GM12878 (cell line): ENCODE data around the gene GSG1L. TPM values are rescaled to one million over a fixed set of nuclear protein-coding genes. Genes with fewer than 3 reads are reported as not detected.

Experiments used
- ATAC-seq: fragments of 200-7000 bp; cut with Tn5 transposase; 3 replicates; pipeline ENCODE4 v1.9.1; 2020; ENCODE audit warnings: mild to moderate bottlenecking, moderate library complexity
- BruUV-seq: library from RNA; stranded (reverse); fragments of 400-500 nt; replicated peaks from 2 replicates; lab custom pipeline; 2021; lab: Mats Ljungman, UMichigan
- CTCF ChIA-PET: fragments of 300-600 bp; sonication (Branson Sonifier 250); formaldehyde crosslinking; extraction: SDS; loops from one replicate; lab custom pipeline; 2021; ENCODE audit warnings: inconsistent platforms; lab: Yijun Ruan, JAX
- POLR2A ChIA-PET: fragments of 350-600 bp; formaldehyde crosslinking; extraction: SDS; loops from one replicate; lab custom pipeline; 2021; ENCODE audit warnings: inconsistent platforms; lab: Charles Lee
- RAD21 ChIA-PET: fragments of 300-600 bp; sonication (Branson Sonifier 250); formaldehyde crosslinking; loops from one replicate; lab custom pipeline; 2023; ENCODE audit warnings: antibody characterized with exemption; ENCODE audit not compliant: unreplicated experiment; lab: Charles Lee
- SMC1A ChIA-PET: fragments of 300-600 bp; sonication (Branson Sonifier 250); formaldehyde crosslinking; loops from one replicate; lab custom pipeline; 2023; ENCODE audit not compliant: unreplicated experiment, uncharacterized antibody; lab: Charles Lee
- DNase-seq: peaks from one replicate; pipeline ENCODE4 v3.0.0-alpha.2; 2011; ENCODE audit warnings: low read depth, low spot score
- FAIRE-seq: peaks from 3 replicates; lab custom pipeline; 2011; peaks lifted over from hg19 to GRCh38; lab: Jason Lieb, UNC
- H2AFZ ChIP-seq: 2 replicates; pipeline ENCODE4 v1.6.0; 2011; ENCODE audit warnings: low read depth, low read length, control low read depth; ENCODE audit not compliant: control insufficient read depth
- H3K27ac ChIP-seq: 2 replicates; pipeline ENCODE4 v1.5.1; 2011; ENCODE audit warnings: control low read depth; ENCODE audit not compliant: control insufficient read depth, insufficient read depth
- H3K27me3 ChIP-seq, 2 experiments: replicated peaks in 1 of 2; 2 replicates each; pipeline versions ENCODE4 v1.6.0 to v1.6.1; 2011; ENCODE audit warnings: low read length in 1 of 2; ENCODE audit not compliant: control insufficient read depth in 2 of 2, insufficient read depth in 2 of 2
- H3K36me3 ChIP-seq, 2 experiments: 2 replicates each; pipeline ENCODE4 v1.5.1; 2011; ENCODE audit warnings: low read length in 1 of 2; ENCODE audit not compliant: control insufficient read depth in 2 of 2, insufficient read depth in 2 of 2
- H3K4me1 ChIP-seq: 2 replicates; pipeline ENCODE4 v1.6.1; 2011; ENCODE audit warnings: mild to moderate bottlenecking, low read length, moderate library complexity, mixed read lengths; ENCODE audit not compliant: control insufficient read depth, insufficient read depth
- H3K4me2 ChIP-seq: 2 replicates; pipeline ENCODE4 v1.6.0; 2011; ENCODE audit warnings: control low read depth; ENCODE audit not compliant: control insufficient read depth, insufficient read depth
- H3K4me3 ChIP-seq: fragments of 200-600 bp; sonication (generic); 2 replicates; pipeline ENCODE4 v1.5.1; 2016
- H3K79me2 ChIP-seq: 2 replicates; pipeline ENCODE4 v1.6.0; 2011; ENCODE audit warnings: low read length; ENCODE audit not compliant: control insufficient read depth, insufficient read depth
- H3K9ac ChIP-seq: 2 replicates; pipeline ENCODE4 v1.8.0; 2011; ENCODE audit warnings: low read length, control low read depth, mixed read lengths; ENCODE audit not compliant: control insufficient read depth, insufficient read depth
- H3K9me3 ChIP-seq: replicated peaks from 3 replicates; pipeline ENCODE4 v1.5.1; 2011; ENCODE audit warnings: mild to moderate bottlenecking, low read length; ENCODE audit not compliant: control insufficient read depth, insufficient read depth
- H4K20me1 ChIP-seq: 2 replicates; pipeline ENCODE4 v1.6.0; 2011; ENCODE audit not compliant: control insufficient read depth, insufficient read depth
- NFYB ChIP-seq: IDR thresholded peaks from 2 replicates; pipeline ENCODE4 v1.6.1; 2011; ENCODE audit warnings: low read depth, mild to moderate bottlenecking, low read length, improper control_type of control experiment, moderate library complexity; ENCODE audit not compliant: insufficient read depth
- WGBS: methylation state at CpG from one replicate; pipeline ENCODE4 v1.1.6; 2016; ENCODE audit warnings: low lambda C conversion rate; ENCODE audit not compliant: insufficient replicate concordance, insufficient coverage; ENCODE audit errors: missing lambda C conversion rate; 5-methylcytosine and 5-hydroxymethylcytosine counted together
- in situ Hi-C: fragments of 300-500 bp; cut with MboI; formaldehyde crosslinking; loops from 9 replicates; pipeline ENCODE4 v1.14.3; 2018; ENCODE audit warnings: mixed read lengths
- intact Hi-C: fragments of 100-400 bp; cut with micrococcal nuclease; formaldehyde crosslinking; loops from one replicate; pipeline ENCODE4 v1.14.2; 2022; ENCODE audit not compliant: unreplicated experiment
- polyA plus RNA-seq, 11 experiments: library from polyadenylated mRNA; depleted of rRNA in 4 of 11; unstranded in 6 of 11; stranded (reverse) in 5 of 11; fragments of >200 nt; fragmentation: Nextera tagmentation in 4 of 11; fragmentation: Illumina TruSeq in 1 of 11; extraction: Ambion mirVana in 4 of 11; extraction: Trizol in 1 of 11; gene quantifications; 1 replicate in 1 of 11; 2 replicates in 10 of 11; pipeline versions ENCODE4 v1.2.1 to v1.2.3, GENCODE V29; 2011 to 2016; ENCODE audit warnings: inconsistent platforms in 2 of 11, missing spikeins in 2 of 11, low read depth in 1 of 11
- total RNA-seq, 4 experiments: library from RNA; depleted of rRNA in 3 of 4; stranded (reverse); fragments of >200 nt in 3 of 4; fragmentation: Illumina TruSeq in 1 of 4; extraction: Trizol in 1 of 4; gene quantifications; 2 replicates each; pipeline versions ENCODE4 v1.2.1 to v1.2.3, GENCODE V29; 2013 to 2021
- TF ChIP-seq, protein P1 (sequence below): fragments of 450-650 bp; conservative IDR thresholded peaks from 2 replicates; pipeline ENCODE4 v1.6.1; 2017; ENCODE audit warnings: mild to moderate bottlenecking, moderate library complexity
- TF ChIP-seq, protein P2 (sequence below): IDR thresholded peaks from 2 replicates; pipeline ENCODE4 v1.6.1; 2011; ENCODE audit warnings: low read depth, low read length, improper control_type of control experiment, borderline replicate concordance

GSG1L gene
- total and polyA plus RNA-seq, 10 of the 15 experiments (the other 5 are each of a cell fraction or from before 2014, with no cell fraction given) = not detected

DNA sequence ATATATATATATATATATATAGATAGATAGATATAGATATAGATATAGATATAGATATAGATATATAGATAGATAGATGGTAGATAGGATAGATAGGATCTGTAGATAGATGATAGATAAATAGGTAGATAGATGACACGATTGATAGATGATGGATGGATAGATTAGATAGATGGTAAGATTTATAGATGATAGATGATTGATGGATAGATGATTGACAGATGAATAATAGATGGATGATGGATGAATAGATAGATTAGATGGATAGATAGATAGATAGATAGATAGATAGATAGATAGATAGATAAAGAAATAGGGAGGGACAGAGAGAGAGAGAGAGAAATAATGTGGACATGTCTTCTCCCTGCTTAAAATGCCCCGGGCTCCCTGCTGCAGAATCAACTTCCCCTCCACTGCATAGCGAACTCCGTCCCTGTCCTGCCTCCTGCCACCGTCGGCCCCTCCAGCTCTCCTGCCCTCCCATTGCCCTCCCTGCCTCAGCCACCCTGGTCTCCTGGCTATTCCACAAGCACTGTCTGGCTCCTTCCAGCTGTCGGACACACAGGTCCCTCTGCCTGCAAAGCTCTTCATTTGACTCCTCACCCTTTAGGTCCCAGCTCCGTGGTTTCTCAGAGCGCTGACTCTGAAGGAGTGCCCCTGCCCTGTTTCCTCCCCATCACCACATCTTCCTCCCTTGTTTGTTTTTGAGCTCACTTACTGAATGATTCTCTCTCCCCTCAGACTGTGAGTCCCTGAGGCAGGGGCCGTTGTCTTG, 259.6 kb downstream of the GSG1L start:
- no peak overlapping the region for H3K4me2 ChIP-seq
- TF ChIP-seq NFYB = no peak
- TF ChIP-seq, protein P1, sequence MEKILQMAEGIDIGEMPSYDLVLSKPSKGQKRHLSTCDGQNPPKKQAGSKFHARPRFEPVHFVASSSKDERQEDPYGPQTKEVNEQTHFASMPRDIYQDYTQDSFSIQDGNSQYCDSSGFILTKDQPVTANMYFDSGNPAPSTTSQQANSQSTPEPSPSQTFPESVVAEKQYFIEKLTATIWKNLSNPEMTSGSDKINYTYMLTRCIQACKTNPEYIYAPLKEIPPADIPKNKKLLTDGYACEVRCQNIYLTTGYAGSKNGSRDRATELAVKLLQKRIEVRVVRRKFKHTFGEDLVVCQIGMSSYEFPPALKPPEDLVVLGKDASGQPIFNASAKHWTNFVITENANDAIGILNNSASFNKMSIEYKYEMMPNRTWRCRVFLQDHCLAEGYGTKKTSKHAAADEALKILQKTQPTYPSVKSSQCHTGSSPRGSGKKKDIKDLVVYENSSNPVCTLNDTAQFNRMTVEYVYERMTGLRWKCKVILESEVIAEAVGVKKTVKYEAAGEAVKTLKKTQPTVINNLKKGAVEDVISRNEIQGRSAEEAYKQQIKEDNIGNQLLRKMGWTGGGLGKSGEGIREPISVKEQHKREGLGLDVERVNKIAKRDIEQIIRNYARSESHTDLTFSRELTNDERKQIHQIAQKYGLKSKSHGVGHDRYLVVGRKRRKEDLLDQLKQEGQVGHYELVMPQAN = no peak
- TF ChIP-seq, protein P2, sequence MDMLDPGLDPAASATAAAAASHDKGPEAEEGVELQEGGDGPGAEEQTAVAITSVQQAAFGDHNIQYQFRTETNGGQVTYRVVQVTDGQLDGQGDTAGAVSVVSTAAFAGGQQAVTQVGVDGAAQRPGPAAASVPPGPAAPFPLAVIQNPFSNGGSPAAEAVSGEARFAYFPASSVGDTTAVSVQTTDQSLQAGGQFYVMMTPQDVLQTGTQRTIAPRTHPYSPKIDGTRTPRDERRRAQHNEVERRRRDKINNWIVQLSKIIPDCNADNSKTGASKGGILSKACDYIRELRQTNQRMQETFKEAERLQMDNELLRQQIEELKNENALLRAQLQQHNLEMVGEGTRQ = no peak
- in situ Hi-C loops (no loop called here), intact Hi-C loops (no loop called here)
- no peak for FAIRE-seq
- ChIA-PET SMC1A (no interaction called here), RAD21 (no interaction called here), POLR2A (no interaction called here), CTCF (no interaction called here)
- H3K27me3 ChIP-seq = no peaks in the 10 kb centered on the region; a peak in 2 of 4 replicates
- no peaks in the 10 kb centered on the region for H4K20me1 ChIP-seq
- no peak for DNase-seq
- no peaks in the 10 kb centered on the region for H3K79me2 ChIP-seq
- H3K36me3 ChIP-seq = no peaks in the 10 kb centered on the region
- H3K27ac ChIP-seq = no peak overlapping the region
- no TSS peak for BruUV-seq
- no peaks in the 10 kb centered on the region for H3K4me1 ChIP-seq
- ATAC-seq = no peak
- no peak overlapping the region for H2AFZ ChIP-seq
- no peak overlapping the region for H3K4me3 ChIP-seq
- WGBS = 5% methylated on average over 10 of the region's 10 CpGs
- no peak overlapping the region for H3K9ac ChIP-seq
- H3K9me3 ChIP-seq = no peaks in the 10 kb centered on the region
